ENCODE data around the gene NDUFB3. TPM values are rescaled to one million over a fixed set of nuclear protein-coding genes. Genes with fewer than 3 reads are reported as not detected.
"Not testable (repeated sequence)": the region's sequence is repeated elsewhere in the genome, so short reads cannot be mapped to it uniquely, and the experiment has no call there.

Gene NDUFB3
- polyA plus RNA-seq, 3 donors, result 97.3 to 119 (median 106) TPM

GRCh38 chr2:201070948-201071478, 788 bp upstream of the NDUFB3 start:
- DNase-seq, result no peak

GRCh38 chr2:201072201-201072530, 365 bp downstream of the NDUFB3 start:
- DNase-seq, result no peak

DNA sequence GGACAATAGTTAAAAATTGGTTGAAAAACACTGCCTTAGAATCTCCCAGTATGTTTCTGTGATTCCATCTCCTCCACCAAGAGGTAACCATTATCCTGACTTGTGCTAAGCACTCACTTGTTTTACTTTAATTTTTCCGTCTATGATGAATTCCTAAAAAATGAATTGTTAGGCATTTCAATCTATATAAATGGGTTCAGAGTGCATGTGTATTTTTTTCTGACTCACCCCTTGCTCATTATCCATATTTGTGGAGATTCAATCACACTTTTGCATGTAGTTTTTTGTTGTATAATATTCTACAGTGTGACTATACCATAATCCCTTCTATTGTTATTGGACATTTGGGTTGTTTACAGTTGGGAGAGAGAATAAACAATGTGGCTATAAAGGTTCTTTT, 1.3 kb downstream of the NDUFB3 start:
- no peak for DNase-seq

GRCh38 chr2:201074996-201075395, 3.2 kb downstream of the NDUFB3 start:
- DNase-seq, result no peak

DNA sequence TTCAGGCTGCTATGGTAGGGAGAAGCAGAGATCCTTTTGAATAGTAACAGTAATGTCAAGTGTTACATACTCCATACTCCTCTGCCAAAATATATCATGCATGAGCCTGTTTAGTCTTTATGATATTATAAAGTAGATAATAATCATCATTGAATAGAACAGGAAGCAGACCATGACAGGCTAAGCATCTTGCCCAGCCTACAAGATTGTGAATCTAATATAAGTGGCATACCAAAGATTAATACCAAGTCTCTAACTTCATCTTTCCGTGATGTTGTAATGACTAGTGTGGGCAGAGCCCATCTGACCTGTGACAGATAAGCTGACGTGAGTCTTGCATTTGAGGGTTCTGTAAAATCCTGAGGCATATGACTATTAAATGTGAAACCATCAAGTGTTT, 13.1 kb downstream of the NDUFB3 start:
- DNase-seq, result no peak

DNA sequence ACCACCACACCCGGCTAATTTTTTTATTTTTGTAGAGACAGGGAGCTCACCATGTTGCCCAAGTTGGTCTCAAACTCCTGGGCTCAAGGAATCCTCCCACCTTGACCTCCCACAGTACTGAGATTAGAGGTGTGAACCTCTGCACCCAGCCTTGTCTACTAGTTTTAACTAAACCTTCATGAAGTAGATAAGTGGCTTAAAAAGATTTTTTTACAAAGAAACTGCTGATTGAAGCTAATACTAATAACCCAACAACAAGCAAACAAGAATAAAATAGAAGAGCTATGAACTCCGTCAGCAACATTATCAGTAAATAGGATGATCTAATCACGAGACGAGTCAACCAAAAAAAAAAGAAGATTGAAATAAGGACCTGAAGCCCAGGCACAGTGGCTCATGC, 18.8 kb downstream of the NDUFB3 start:
- DNase-seq, result no peak

- DNase-seq, result no peak
These were observed 21.8 kb downstream of the NDUFB3 start for GRCh38 chr2:201093573-201093972.

GRCh38 chr2:201100497-201100896, 28.7 kb downstream of the NDUFB3 start:
- DNase-seq, result no peak

DNA sequence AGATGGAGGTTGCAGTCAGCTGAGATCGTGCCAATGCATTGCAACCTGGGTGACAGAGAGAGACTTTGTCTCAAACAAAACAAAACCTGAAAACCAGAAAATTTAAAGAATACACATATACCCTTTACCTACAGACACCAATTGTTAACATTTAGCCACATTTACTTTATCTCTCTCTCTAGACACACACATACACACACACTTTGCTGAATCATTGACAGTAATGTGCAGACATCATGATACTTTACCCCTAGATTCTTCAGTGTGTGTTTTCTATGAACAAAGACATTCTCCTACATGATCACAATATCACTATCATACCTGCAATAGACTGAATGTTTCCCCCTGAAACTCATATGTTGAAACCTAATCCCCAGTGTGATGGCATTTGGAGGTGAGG, 34.0 kb downstream of the NDUFB3 start:
- DNase-seq, result no peak

DNA sequence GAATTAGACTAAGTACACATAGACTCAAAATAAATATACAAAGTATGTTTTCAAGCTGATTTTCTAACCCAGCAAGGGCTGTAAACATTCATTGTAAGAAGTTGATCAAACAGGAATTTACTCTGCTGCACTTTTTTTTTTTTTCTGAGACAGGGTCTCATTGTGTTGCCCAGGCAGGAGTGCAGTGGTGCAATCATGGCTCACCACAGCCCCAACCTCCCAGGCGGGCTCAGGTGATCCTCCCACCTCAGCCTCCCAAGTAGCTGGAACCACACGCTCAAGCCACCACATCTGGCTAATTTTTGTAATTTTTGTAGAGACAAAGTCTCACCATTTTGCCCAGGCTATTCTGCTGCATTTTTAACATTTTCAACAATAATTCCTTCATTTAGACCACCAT, 35.8 kb downstream of the NDUFB3 start:
- no peak for DNase-seq

DNA sequence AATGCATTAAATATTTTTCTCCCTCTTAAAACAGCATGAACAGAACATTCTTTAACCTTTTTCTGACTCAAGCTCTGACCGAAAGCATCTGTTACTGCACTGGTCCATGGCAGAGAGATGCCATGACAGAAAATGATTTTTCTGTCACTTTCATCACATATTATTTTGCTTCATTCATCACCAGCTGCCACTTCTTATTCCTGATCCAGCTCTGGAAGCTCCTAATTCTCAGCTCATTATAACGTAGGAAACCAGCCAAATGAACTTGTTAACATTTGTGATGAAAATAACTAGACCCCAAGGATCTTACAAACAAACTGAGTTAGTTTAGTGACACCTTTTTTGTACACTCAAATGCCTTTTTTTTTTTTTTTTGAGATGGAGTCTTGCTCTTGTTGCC, 36.5 kb downstream of the NDUFB3 start:
- DNase-seq, result no peak

DNA sequence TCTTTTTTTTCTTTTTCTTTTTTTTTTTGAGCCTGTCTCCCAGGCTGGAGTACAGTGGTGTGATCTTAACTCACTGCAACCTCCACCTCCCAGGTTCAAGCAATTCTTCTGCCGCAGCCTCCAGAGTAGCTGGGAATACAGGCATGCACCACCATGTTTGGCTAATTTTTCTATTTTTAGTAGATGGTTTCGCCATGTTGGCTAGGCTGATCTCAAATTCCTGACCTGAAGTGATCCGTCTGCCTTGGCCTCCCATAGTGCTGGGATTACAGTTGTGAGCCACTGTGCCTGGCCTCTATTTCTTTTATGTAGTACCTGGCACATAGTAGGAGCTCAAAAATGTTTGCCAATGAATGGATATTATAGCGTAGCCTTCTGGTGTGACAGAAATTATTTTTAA, 37.4 kb downstream of the NDUFB3 start:
- DNase-seq, result no peak

DNA sequence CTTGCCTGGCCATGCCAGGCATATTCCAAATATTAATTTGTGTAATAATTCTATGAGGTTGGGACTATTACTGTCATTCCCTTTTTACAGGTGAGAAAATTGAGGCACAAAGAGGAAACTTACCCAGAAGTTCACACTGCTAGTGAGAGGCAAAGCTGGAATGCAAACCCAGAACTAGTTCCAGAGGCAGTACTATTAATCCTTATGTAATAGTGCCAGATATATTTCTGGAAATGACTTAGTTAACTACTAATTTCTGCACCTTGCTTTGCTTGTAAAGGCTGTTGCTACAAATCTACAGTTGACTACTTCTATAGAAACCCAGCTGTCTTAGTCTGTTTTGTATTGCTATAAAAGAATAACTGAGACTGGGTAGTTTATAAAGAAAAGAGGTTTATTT, 38.8 kb downstream of the NDUFB3 start:
- DNase-seq, result no peak

GRCh38 chr2:201111096-201111495, 39.3 kb downstream of the NDUFB3 start:
- no peak for DNase-seq

GRCh38 chr2:201114350-201114749, 42.5 kb downstream of the NDUFB3 start:
- DNase-seq, result no peak

GRCh38 chr2:201114846-201115245, 43.0 kb downstream of the NDUFB3 start:
- DNase-seq, result no peak

DNA sequence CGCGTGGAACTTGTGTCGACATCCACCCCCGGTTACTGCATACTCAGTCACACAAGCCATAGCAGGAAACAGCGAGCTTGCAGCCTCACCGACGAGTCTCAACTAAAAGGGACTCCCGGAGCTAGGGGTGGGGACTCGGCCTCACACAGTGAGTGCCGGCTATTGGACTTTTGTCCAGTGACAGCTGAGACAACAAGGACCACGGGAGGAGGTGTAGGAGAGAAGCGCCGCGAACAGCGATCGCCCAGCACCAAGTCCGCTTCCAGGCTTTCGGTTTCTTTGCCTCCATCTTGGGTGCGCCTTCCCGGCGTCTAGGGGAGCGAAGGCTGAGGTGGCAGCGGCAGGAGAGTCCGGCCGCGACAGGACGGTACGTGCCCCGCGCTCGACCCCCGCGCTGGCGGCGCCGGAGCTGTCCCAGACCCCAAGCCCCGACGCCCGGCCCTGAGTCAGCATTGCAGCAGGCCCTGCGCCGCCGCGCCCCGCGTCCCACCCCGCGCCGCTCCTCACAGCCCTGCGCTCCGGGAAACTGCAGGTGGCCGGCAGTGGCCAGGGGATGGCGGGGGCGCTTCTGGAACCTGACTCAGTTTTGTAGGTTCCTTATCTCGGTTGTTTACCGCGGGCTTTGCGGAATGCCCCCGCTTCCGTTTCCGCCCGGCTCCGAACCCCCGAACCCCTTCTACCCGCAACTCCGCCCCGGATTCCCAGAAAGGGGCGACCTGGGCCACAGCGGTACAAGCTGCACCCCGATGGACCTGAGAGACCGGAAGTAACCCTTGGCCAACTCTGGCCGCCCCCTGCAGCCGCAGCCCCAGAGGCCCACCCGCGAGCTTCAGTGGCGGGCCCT, 44.5 kb downstream of the NDUFB3 start, which contains the start of gene CFLAR:
CFLAR (plus strand) TSS at position 50 of the 844 bp plus-strand sequence. CDS start 13,702 bp downstream, outside the sequence.
- DNase-seq, result peak; percentile 73

DNA sequence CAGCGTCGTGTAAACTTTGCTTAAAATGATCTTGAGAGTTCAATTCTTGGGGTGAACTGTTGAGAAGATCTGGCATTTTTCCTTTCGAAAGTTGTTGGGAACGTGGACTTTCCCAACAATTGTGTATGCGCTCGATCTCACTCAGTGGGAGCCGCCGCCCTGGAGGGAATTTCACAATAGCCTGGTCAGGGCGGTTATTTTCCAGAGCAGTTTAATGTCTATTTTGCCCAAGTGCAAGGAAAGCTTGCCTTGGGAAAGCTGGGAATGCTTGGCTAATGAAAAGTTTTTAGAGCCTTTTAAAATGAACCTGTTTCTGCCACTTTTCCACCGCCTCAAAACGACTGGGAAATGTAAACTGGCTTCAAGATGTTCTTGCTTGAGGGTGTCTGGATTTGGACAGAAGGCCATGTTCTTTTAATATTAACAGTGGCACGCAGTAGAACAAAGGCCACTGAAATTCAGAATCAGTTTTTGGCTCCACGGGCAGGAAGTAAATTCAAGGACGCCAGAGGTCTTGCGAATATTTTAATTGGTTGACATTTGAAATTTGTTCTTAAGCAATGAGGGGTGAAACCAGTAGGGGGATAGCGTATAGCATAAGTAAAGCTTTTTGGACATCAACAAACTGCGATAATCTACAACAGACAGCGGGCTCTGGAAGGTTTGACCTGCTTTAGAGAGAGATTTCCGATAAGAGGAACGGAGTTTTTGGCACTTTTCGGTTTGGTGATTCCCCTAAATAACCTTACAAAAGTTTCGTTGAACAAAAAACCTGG, 45.3 kb downstream of the NDUFB3 start:
- peak; percentile 69 for DNase-seq

DNA sequence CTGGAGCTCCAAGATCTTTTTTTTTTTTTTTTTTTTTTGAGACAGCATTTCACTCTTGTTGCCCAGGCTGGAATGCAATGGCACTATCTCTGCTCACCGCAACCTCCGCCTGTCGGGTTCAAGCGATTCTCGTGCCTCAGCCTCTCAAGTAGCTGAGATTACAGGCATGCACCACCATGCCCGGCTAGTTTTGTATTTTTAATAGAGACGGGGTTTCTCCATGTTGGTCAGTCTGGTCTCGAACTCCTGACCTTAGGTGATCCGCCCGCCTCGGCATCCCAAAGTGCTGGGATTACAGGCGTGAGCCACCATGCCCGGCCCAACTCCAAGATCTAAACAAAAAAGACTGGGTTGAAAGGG, 45.9 kb downstream of the NDUFB3 start:
- DNase-seq, result not testable (repeated sequence)

- DNase-seq, result peak; percentile 86
These were observed 46.5 kb downstream of the NDUFB3 start for GRCh38 chr2:201118121-201118960.

GRCh38 chr2:201118961-201119854, 47.4 kb downstream of the NDUFB3 start:
- peak; percentile 60 for DNase-seq
